Prostate gland (tissue), 2 donors: Measurements from ENCODE around the gene REG4. TPM values are rescaled to one million over a fixed set of nuclear protein-coding genes. Genes with fewer than 3 reads are reported as not detected.

ENCODE experiments used
- DNase-seq: peaks from one replicate; pipeline ENCODE4 v3.0.0-alpha.2; 2019; ENCODE audit warnings: low spot score
- H3K27ac ChIP-seq, 2 donors: fragments of 200-600 bp; sonication (generic); 2 replicates each; pipeline ENCODE4 v1.5.1; 2017 to 2019
- H3K27me3 ChIP-seq: fragments of 200-600 bp; sonication (generic); replicated peaks from 2 replicates; pipeline ENCODE4 v1.5.1; 2019; ENCODE audit not compliant: insufficient read depth
- H3K36me3 ChIP-seq, 2 donors: fragments of 200-600 bp; sonication (generic); 1 replicate in 1 of 2; 2 replicates in 1 of 2; pipeline versions ENCODE4 v1.5.1 to v1.8.1; 2017 to 2019
- H3K4me1 ChIP-seq: fragments of 200-600 bp; sonication (generic); replicated peaks from 2 replicates; pipeline ENCODE4 v1.5.1; 2019
- H3K4me3 ChIP-seq, 2 donors: fragments of 200-600 bp; sonication (generic); 2 replicates each; pipeline ENCODE4 v1.5.1; 2017 to 2019
- H3K9me3 ChIP-seq: fragments of 200-600 bp; sonication (generic); 2 replicates; pipeline ENCODE4 v1.5.1; 2017
- CTCF ChIP-seq, 4 experiments: fragments of 200-600 bp in 2 of 4; fragments of 450-650 bp in 2 of 4; sonication (generic) in 2 of 4; IDR thresholded peaks; 1 replicate in 3 of 4; 2 replicates in 1 of 4; pipeline ENCODE4 v1.5.1; 2016 to 2019; ENCODE audit warnings: antibody characterized with exemption in 4 of 4, mild to moderate bottlenecking in 2 of 4, moderate library complexity in 2 of 4
- POLR2A ChIP-seq: fragments of 450-650 bp; IDR thresholded peaks from one replicate; pipeline ENCODE4 v1.6.1; 2016; ENCODE audit warnings: antibody characterized with exemption, mild to moderate bottlenecking
- POLR2AphosphoS5 ChIP-seq: sonication (generic); formaldehyde crosslinking; IDR thresholded peaks from one replicate; pipeline ENCODE4 v1.6.1; 2017; ENCODE audit warnings: antibody characterized with exemption
- WGBS: methylation state at CpG from one replicate; pipeline ENCODE4 v1.1.5; 2018; 5-methylcytosine and 5-hydroxymethylcytosine counted together
- intact Hi-C: fragments of 100-400 bp; cut with DNase I; formaldehyde crosslinking; loops from one replicate; pipeline ENCODE4 v1.14.2; 2022
- total RNA-seq, 2 donors: library from RNA; depleted of rRNA; stranded (reverse); fragments of >200 nt; gene quantifications; one replicate each; pipeline ENCODE4 v1.1.0, GENCODE V29; 2016

The REG4 gene
- total RNA-seq, 2 donors from 2014 or later: 0.62 to 2.0 TPM

- H3K27me3 ChIP-seq: no peaks in the 10 kb centered on the region
- intact Hi-C loops: loop anchor here (5.0 kb wide), 1 partner anchor 63 kb away; no protein-coding TSS in a partner anchor
- H3K4me1 ChIP-seq: no peaks in the 10 kb centered on the region
- no peak for DNase-seq
- 75% methylated on average over 8 of the region's 8 CpGs for WGBS
- no peak overlapping the region for H3K4me3 ChIP-seq
- no peak overlapping the region for H3K27ac ChIP-seq
- TF ChIP-seq CTCF (IDR thresholded peaks at IDR 0.05) (no peak), POLR2AphosphoS5 (no peak)
- no peaks in the 10 kb centered on the region for H3K9me3 ChIP-seq
- no peaks in the 10 kb centered on the region for H3K36me3 ChIP-seq
These were observed 6.0 kb downstream of the REG4 start for GRCh38 chr1:119805247-119805646.

- Histone ChIP-seq H3K4me1 (no peaks in the 10 kb centered on the region), H3K27ac (no peak overlapping the region), H3K9me3 (no peaks in the 10 kb centered on the region), H3K4me3 (no peak overlapping the region), H3K36me3 (no peaks in the 10 kb centered on the region), H3K27me3 (no peaks in the 10 kb centered on the region)
- intact Hi-C loops: no loop called here
- 89% methylated on average over 14 of the region's 15 CpGs for WGBS
- no peak for DNase-seq
- TF ChIP-seq POLR2AphosphoS5: no peak
- no peak for TF ChIP-seq CTCF (IDR thresholded peaks at IDR 0.05)
- no peak for TF ChIP-seq POLR2A
These were observed 11.6 kb downstream of the REG4 start for GRCh38 chr1:119799599-119800177.

GRCh38 chr1:119799003-119799402 is 12.3 kb downstream of the REG4 start:
- intact Hi-C loops: no loop called here
- H3K27me3 ChIP-seq: no peaks in the 10 kb centered on the region
- no peaks in the 10 kb centered on the region for H3K36me3 ChIP-seq
- no peak overlapping the region for H3K4me3 ChIP-seq
- TF ChIP-seq CTCF (IDR thresholded peaks at IDR 0.05): no peak
- no peak for TF ChIP-seq POLR2A
- no peak for TF ChIP-seq POLR2AphosphoS5
- H3K9me3 ChIP-seq: no peaks in the 10 kb centered on the region
- 88% methylated on average over 4 of the region's 4 CpGs for WGBS
- no peak overlapping the region for H3K27ac ChIP-seq
- DNase-seq: no peak
- H3K4me1 ChIP-seq: no peaks in the 10 kb centered on the region

- no peaks in the 10 kb centered on the region for H3K9me3 ChIP-seq
- no peaks in the 10 kb centered on the region for H3K27me3 ChIP-seq
- H3K27ac ChIP-seq: no peak overlapping the region
- H3K4me1 ChIP-seq: no peaks in the 10 kb centered on the region
- H3K4me3 ChIP-seq: no peak overlapping the region
- intact Hi-C loops: no loop called here
- no peak for DNase-seq
- TF ChIP-seq CTCF (IDR thresholded peaks at IDR 0.05) (no peak), POLR2AphosphoS5 (no peak), POLR2A (no peak)
- WGBS: 94% methylated on average over 7 of the region's 7 CpGs
- no peaks in the 10 kb centered on the region for H3K36me3 ChIP-seq
These were observed 13.7 kb downstream of the REG4 start for GRCh38 chr1:119797606-119798005.

DNA sequence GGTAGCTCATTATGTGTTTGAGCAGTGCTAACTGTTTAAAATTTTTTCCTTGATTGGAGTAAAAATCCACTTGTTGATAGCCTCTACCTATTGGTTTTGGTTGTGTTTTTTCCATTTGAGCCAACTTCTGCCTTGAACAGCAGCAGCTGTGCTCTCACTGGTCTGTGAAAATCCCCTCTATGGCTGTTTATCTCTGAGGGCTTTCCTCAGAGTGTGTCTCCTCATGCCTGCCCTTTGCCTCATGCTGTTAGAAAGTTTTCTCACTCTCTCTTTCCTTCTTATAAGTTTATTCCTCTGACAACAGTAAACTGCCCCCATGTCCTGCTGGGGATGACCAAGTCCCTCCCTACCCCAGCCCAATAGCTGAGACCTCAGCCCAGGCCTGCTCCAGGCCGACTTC is 14.1 kb downstream of the REG4 start:
- no peak for DNase-seq
- intact Hi-C loops: no loop called here
- H3K27ac ChIP-seq: no peak overlapping the region
- H3K27me3 ChIP-seq: no peaks in the 10 kb centered on the region
- TF ChIP-seq CTCF (IDR thresholded peaks at IDR 0.05) (no peak), POLR2A (no peak), POLR2AphosphoS5 (no peak)
- no peak overlapping the region for H3K4me3 ChIP-seq
- H3K9me3 ChIP-seq: no peaks in the 10 kb centered on the region
- 85% methylated on average over 1 of the region's 1 CpG for WGBS
- H3K36me3 ChIP-seq: no peaks in the 10 kb centered on the region
- no peaks in the 10 kb centered on the region for H3K4me1 ChIP-seq
